Esophagus (tissue), 2 donors: ENCODE data around the gene HAUS5. TPM values are rescaled to one million over a fixed set of nuclear protein-coding genes. Genes with fewer than 3 reads are reported as not detected.
"Not testable (repeated sequence)": the region's sequence is repeated elsewhere in the genome, so short reads cannot be mapped to it uniquely, and the experiment has no call there.

ENCODE experiments used
- H3K27ac ChIP-seq, 2 donors: one replicate each; pipeline ENCODE4 v1.5.1; 2013; ENCODE audit warnings: low read depth in 2 of 2, mild to moderate bottlenecking in 2 of 2, inconsistent platforms in 1 of 2, low read length in 1 of 2, moderate library complexity in 1 of 2
- H3K27me3 ChIP-seq, 2 donors: one replicate each; pipeline ENCODE4 v1.6.1; 2013; ENCODE audit warnings: low read length in 2 of 2, control low read depth in 1 of 2, mild to moderate bottlenecking in 1 of 2; ENCODE audit not compliant: insufficient read depth in 2 of 2, control insufficient read depth in 1 of 2
- H3K36me3 ChIP-seq, 2 donors: one replicate each; pipeline ENCODE4 v1.6.1; 2013; ENCODE audit warnings: low read length in 1 of 2; ENCODE audit not compliant: control insufficient read depth in 2 of 2, insufficient read depth in 2 of 2
- H3K4me1 ChIP-seq, 2 donors: one replicate each; pipeline ENCODE4 v1.6.1; 2013; ENCODE audit warnings: low read length in 1 of 2; ENCODE audit not compliant: control insufficient read depth in 2 of 2, insufficient read depth in 2 of 2
- H3K4me3 ChIP-seq, 2 donors: one replicate each; pipeline ENCODE4 v1.5.1; 2013; ENCODE audit warnings: low read length in 2 of 2, mild to moderate bottlenecking in 2 of 2, low read depth in 1 of 2, moderate library complexity in 1 of 2
- H3K9me3 ChIP-seq, 2 donors: one replicate each; pipeline ENCODE4 v1.6.1; 2013; ENCODE audit warnings: mild to moderate bottlenecking in 2 of 2, low read depth in 1 of 2, low read length in 1 of 2, moderate library complexity in 1 of 2; ENCODE audit not compliant: control insufficient read depth in 2 of 2, insufficient read depth in 1 of 2
- WGBS, 2 donors: extraction: QIAGEN DNeasy Blood & Tissue Kit; methylation state at CpG; one replicate each; pipeline ENCODE4 v1.1.7; 2013; 5-methylcytosine and 5-hydroxymethylcytosine counted together
- polyA plus RNA-seq, 2 donors: library from polyadenylated mRNA; stranded (reverse); fragments of 200-250 nt; gene quantifications; one replicate each; pipeline ENCODE4 v1.2.3, GENCODE V29; 2013
- donor health status: healthy with polysubstance abuse.
- donor health status: Bipolar disorder and iron deficiency.

Gene HAUS5
- polyA plus RNA-seq, 2 donors = 10.1 to 24.1 TPM

DNA sequence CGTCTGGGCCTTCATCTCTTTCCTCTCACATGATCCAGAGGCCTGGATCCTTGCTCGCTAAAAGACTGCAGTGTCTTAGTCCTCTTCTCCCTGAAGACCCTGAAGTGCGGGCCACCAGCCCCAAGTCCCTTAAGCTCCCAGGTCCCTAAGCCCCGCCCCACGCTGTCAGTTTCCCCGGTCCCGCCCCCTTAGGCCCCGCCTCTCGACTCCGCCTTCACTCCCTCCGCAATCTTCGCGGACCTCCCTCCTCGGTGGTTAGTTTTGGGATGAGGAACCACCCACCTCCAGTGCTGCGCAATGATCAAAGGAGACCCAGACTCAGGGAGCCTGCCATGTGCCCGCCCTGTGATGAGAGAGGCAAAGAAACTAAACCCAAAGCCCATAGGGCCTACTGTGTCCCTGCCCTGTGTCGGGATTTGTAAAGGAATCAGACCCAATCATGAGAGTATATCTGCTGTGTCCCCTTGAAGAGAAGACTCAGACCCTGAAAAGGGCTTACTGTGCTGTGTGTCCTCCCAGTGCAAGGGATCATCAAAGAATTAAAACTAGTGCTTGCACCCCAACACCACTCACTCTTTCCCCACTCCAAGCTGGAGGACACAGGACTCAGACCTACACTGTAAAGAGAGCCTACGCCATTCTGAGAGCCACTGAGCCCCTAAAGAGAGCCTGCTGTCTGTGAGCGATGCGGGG is 32.6 kb downstream of the HAUS5 start:
- Histone ChIP-seq H3K27me3 (no peaks in the 10 kb centered on the region), H3K4me3 (peak overlapping the region; percentile 63 to 81), H3K4me1 (peaks cover 3 to 8% of the 10 kb centered on the region in 2 donors), H3K36me3 (no peaks in the 10 kb centered on the region), H3K9me3 (no peaks in the 10 kb centered on the region), H3K27ac (peak overlapping the region; percentile 93 to 98)
- WGBS, 2 donors = 17 to 18% methylated on average over 20 of the region's 20 CpGs

DNA sequence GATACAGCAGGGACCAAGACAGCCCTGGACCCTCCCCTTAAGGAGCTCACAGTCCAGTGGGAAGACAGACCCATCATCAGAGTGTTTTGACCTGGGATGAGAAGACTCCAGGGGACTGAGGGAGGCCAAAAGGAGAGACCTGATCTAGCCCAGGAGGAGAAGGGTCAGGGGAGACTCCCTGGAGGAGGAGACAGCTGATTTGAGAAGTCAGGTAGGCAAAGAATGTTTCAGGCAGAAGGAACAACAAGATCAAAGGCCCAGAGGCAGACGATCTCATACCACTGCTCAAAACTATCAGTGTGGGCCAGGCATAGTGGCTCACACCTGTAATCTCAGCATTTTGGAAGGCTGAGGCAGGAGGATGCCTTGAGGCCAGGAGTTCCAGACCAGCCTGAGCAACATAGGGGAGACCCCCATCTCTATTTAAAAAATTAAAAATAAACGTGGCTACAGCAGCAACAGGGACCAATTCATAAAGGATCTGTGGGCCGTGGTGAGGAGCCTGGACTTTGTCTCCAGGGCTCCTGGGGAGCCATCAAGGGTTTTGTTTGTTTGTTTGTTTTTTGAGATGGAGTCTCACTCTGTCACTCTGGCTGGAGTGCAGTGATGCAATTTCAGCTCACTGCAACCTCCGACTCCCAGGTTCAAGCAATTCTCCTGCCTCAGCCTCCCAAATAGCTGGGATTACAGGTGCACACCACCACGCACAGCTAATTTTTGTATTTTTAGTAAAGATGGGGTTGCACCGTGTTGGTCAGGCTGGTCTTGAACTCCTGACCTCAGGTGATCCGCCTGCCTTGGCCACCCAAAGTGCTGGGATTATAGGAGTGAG is 33.4 kb downstream of the HAUS5 start:
- H3K4me3 ChIP-seq = no peak overlapping the region

DNA sequence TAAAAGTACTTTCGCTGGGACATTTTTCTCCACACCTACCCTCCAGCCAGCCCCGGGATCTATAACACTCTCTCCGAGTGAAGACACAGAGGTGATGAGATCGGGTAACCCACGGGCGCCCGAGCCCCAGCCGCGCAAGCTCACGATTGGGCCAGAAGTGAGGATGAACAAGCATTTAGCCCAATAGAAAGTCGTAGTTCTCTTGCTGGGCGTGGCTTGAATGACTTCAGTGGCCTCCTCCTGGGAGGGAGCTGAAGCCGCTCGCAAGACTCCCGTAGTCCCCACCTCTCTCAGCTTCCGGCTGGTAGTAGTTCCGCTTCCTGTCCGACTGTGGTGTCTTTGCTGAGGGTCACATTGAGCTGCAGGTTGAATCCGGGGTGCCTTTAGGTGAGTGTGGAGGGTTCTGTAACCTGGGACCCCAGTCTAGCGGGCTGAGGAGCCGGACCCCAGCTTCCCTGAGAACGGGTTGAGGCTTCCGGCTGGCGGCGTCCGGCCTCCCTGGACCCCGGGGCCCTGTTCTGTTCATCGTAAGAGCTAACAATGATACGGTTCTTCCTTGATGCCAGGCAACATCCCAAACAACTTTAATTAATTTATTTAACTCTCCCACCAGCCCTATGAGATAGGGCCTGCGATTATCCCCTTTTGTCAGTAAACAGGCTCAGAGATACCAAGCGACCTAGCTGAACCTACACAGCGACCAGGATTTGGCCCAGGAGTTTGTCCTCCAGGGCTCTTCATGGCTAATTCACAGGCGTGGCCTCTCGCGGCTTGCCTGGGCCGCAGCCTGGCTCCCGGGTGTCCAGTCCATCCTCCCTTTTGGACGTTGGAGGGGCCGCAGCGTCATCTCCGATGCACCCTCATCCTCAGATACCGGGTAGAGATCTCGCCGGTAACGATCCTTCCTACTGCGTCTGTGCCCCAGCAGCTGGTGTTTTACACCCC is 35.8 kb downstream of the HAUS5 start, which contains the start of gene COX6B1:
TSS of gene COX6B1 (plus strand) at position 307 of the 945 bp plus-strand sequence. CDS start 2,921 bp downstream, outside the sequence.
- H3K27ac ChIP-seq = peak within 1 kb of the TSS; percentile 85 to 86
- WGBS, 2 donors = 0 to 1% methylated on average over 46 of the region's 46 CpGs
- no peaks in the 10 kb centered on the region for H3K27me3 ChIP-seq
- H3K4me3 ChIP-seq = peak within 1 kb of the TSS; percentile 73 to 77
- peaks cover 0 to 3% of the 10 kb centered on the region in 2 donors for H3K36me3 ChIP-seq
- no peaks in the 10 kb centered on the region for H3K4me1 ChIP-seq
- H3K9me3 ChIP-seq = no peaks in the 10 kb centered on the region

More for the DNA sequence above, 33.4 kb downstream of the HAUS5 start:
- H3K36me3 ChIP-seq = peaks cover 0 to 2% of the 10 kb centered on the region in 2 donors
- no peak overlapping the region for H3K27ac ChIP-seq
- peaks cover 3 to 8% of the 10 kb centered on the region in 2 donors for H3K4me1 ChIP-seq
- WGBS, 2 donors = 75 to 82% methylated on average over 7 of the region's 7 CpGs
- H3K27me3 ChIP-seq = no peaks in the 10 kb centered on the region
- H3K9me3 ChIP-seq = no peaks in the 10 kb centered on the region

DNA sequence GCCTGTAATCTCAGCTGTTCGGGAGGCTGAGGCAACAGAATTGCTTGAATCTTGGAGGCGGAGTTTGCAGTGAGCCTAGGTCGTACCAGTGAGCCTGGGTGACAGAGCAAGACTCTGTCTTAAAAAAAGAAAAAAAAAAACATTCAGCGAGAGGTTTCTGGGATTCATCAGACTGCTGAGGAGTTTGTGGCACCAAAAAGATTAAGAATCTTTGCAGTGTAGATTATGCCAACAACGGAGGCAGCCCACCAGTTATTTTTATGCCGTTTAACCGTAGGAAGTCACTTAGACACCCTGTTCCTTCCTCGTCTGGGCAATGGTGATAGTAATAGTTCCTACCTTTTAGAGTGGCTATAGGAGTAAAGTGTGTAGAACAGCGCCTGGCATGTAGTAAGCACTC is 38.0 kb downstream of the HAUS5 start:
- no peaks in the 10 kb centered on the region for H3K4me1 ChIP-seq
- 76 to 78% methylated on average over 9 of the region's 9 CpGs for WGBS, 2 donors
- no peaks in the 10 kb centered on the region for H3K9me3 ChIP-seq
- H3K36me3 ChIP-seq = peaks cover 6 to 12% of the 10 kb centered on the region in 2 donors
- no peaks in the 10 kb centered on the region for H3K27me3 ChIP-seq
- H3K27ac ChIP-seq = no peak overlapping the region
- no peak overlapping the region for H3K4me3 ChIP-seq

DNA sequence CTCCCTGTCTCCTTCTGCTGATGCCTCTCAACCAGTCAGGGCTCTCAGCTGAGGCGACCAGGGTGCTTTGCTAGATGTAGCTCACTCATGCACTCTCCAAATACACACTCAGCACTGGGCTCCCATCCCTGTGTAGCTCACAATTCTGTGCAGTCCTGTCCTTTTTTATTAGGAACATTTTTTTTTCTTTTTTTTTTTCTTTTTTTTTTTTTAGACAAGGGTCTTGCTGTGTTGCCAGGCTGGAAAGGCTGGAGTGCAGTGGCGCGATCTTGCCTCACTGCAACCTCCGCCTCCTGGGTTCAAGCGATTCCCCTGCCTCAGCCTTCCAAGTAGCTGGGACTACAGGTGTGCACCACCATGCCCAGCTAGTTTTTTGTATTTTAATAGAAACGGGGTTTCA is 42.3 kb downstream of the HAUS5 start:
- H3K27ac ChIP-seq, H3K27me3 ChIP-seq, H3K4me1 ChIP-seq, H3K4me3 ChIP-seq, H3K9me3 ChIP-seq: not testable (repeated sequence)
- 94 to 98% methylated on average over 6 of the region's 6 CpGs for WGBS, 2 donors
- H3K36me3 ChIP-seq = peaks cover 16 to 26% of the 10 kb centered on the region in 2 donors

DNA sequence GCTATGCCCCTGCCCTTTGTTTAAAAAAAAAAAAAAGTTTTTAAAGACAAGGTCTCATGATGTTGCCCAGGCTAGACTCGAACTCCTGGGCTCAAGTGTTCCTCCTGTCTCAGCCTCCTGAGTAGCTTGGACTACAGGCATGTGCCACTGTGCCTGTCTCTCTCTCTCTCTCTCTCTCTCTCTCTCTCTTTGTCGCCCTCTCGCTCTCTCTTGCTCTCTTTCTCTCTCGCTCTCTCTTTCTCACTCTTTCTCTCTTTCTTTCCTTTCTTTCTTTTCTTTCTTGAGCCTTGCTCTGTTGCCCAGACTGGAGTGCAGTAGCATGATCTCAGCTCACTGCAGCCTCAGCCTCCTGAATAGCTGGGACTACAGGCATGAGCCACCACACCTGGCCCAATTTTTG is 43.1 kb downstream of the HAUS5 start:
- 97 to 100% methylated on average over 4 of the region's 4 CpGs for WGBS, 2 donors
- no peaks in the 10 kb centered on the region for H3K27me3 ChIP-seq
- no peaks in the 10 kb centered on the region for H3K4me1 ChIP-seq
- no peak overlapping the region for H3K27ac ChIP-seq
- H3K4me3 ChIP-seq = no peak overlapping the region
- no peaks in the 10 kb centered on the region for H3K9me3 ChIP-seq
- peaks cover 16 to 26% of the 10 kb centered on the region in 2 donors for H3K36me3 ChIP-seq

DNA sequence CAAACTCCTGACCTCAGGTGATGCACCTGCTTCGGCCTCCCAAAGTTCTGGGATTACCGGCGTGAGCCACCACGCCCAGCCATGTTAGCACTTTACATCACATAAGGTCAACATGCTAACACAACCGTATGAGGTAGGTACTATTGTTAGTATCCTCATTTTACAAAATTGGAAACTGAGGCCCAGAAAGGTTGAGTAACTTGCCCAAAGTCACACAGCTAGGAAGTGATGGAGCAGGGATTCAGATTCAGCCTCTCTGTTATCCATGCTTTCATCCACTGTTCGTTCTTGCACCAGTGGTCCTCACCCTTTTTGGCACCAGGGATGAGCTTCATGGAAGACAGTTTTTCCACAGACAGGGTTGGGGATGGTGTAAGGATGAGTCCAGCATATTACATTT is 44.2 kb downstream of the HAUS5 start:
- WGBS, 2 donors = 92 to 94% methylated on average over 6 of the region's 6 CpGs
- H3K36me3 ChIP-seq = peaks cover 20 to 25% of the 10 kb centered on the region in 2 donors
- H3K4me3 ChIP-seq = no peak overlapping the region
- H3K9me3 ChIP-seq = no peaks in the 10 kb centered on the region
- H3K27ac ChIP-seq = no peak overlapping the region
- no peaks in the 10 kb centered on the region for H3K4me1 ChIP-seq
- no peaks in the 10 kb centered on the region for H3K27me3 ChIP-seq

DNA sequence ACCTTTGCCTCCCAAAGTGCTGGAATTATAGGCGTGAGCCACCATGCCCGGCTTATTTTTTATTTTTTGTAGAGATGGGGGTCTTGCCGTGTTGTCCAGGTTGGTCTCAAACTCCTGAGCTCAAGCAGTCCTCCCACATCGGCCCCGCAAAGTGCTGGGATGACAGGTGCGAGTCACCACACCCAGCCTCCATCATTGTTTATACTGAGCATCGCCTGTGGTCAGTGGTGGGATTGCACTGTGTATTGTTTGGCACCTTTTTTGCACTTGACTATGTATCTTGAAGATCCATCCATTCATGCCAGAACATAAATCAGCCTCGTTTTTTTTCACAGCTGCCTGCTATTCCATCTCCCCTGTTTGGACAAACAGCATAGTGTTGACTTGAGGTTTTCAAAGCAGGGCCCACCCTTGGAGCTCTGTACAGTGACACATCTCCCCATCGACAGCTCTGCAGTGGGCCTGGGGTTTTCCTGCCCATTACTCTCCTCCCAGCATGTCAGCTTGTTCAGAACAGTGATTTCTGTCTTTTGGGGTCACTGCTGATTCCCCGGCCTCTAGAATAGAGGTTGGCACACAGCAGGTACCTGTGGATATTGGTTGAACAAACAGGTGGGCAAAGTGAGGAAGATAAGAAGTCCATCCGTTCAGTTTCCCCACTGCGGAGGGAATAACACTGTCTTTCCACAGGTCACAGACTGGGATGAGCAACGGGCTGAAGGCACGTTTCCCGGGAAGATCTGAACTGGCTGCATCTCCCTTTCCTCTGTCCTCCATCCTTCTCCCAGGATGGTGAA is 45.6 kb downstream of the HAUS5 start:
- Histone ChIP-seq H3K27ac (no peak overlapping the region), H3K4me3 (no peak overlapping the region), H3K4me1 (no peaks in the 10 kb centered on the region), H3K36me3 (peaks cover 20 to 25% of the 10 kb centered on the region in 2 donors), H3K27me3 (no peaks in the 10 kb centered on the region), H3K9me3 (no peaks in the 10 kb centered on the region)
- WGBS, 2 donors = 90 to 91% methylated on average over 15 of the region's 15 CpGs
